ENCODE measurements around the gene DNAH1. TPM values are rescaled to one million over a fixed set of nuclear protein-coding genes. Genes with fewer than 3 reads are reported as not detected.
A peak's percentile ranks its signal among the peaks of the same experiment; 100 is the strongest.

The DNAH1 gene
- total RNA-seq, 1 donor from 2014 or later, result 2.2 TPM

- Histone ChIP-seq H3K36me3 (peaks cover 21% of the 10 kb centered on the region), H3K27ac (replicated peaks) (peak overlapping the region; percentile 98), H3K4me1 (peaks cover 86% of the 10 kb centered on the region), H3K9me3 (replicated peaks) (no peaks in the 10 kb centered on the region), H3K4me3 (peak overlapping the region; percentile 95), H3K27me3 (ENCODE audit: low read depth) (no peaks in the 10 kb centered on the region)
- intact Hi-C loops (cut with micrococcal nuclease), result no loop called here
- TF ChIP-seq, protein P1, sequence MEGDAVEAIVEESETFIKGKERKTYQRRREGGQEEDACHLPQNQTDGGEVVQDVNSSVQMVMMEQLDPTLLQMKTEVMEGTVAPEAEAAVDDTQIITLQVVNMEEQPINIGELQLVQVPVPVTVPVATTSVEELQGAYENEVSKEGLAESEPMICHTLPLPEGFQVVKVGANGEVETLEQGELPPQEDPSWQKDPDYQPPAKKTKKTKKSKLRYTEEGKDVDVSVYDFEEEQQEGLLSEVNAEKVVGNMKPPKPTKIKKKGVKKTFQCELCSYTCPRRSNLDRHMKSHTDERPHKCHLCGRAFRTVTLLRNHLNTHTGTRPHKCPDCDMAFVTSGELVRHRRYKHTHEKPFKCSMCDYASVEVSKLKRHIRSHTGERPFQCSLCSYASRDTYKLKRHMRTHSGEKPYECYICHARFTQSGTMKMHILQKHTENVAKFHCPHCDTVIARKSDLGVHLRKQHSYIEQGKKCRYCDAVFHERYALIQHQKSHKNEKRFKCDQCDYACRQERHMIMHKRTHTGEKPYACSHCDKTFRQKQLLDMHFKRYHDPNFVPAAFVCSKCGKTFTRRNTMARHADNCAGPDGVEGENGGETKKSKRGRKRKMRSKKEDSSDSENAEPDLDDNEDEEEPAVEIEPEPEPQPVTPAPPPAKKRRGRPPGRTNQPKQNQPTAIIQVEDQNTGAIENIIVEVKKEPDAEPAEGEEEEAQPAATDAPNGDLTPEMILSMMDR (IDR thresholded peaks at IDR 0.05; ENCODE audit: borderline replicate concordance), result no peak
- peak; percentile 86 for DNase-seq
Observed at GRCh38 chr3:52277071-52277964, 38.8 kb upstream of the DNAH1 start.

DNA sequence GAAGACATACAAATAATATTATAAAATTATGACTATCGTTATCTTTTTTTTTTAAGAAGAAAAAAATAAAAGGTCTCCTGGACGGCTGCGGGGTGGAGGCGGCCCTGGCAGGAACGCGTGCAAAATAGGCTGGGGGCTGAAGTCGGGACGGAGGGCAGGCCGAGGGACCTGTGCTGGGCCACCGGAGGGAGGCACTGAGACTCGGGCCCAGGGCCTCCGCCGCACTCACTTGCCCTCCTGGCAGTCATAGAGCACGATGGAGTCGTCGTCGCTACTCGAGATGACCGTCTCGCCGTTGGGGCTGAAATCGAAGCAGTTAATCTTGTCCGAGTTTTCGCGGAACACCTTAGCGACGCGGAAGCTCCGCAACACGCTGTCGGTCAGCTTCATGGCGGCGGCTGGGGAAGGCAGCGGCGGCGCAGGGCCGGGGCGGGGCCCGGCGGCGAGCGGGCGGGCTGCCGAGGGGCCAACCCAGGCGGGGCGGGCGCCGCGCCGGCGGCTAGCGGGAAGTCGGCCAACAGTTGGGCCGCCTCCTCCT, 38.1 kb upstream of the DNAH1 start:
- peak overlapping the region; percentile 95 for H3K4me3 ChIP-seq
- peak overlapping the region; percentile 98 for H3K27ac ChIP-seq (replicated peaks)
- no peak for DNase-seq
- intact Hi-C loops (cut with micrococcal nuclease), result no loop called here
- peaks cover 16% of the 10 kb centered on the region for H3K36me3 ChIP-seq
- H3K9me3 ChIP-seq (replicated peaks), result no peaks in the 10 kb centered on the region
- TF ChIP-seq, protein P1 (IDR thresholded peaks at IDR 0.05; ENCODE audit: borderline replicate concordance), result peak; percentile 63
- H3K27me3 ChIP-seq (ENCODE audit: low read depth), result no peaks in the 10 kb centered on the region
- H3K4me1 ChIP-seq, result peaks cover 78% of the 10 kb centered on the region

DNA sequence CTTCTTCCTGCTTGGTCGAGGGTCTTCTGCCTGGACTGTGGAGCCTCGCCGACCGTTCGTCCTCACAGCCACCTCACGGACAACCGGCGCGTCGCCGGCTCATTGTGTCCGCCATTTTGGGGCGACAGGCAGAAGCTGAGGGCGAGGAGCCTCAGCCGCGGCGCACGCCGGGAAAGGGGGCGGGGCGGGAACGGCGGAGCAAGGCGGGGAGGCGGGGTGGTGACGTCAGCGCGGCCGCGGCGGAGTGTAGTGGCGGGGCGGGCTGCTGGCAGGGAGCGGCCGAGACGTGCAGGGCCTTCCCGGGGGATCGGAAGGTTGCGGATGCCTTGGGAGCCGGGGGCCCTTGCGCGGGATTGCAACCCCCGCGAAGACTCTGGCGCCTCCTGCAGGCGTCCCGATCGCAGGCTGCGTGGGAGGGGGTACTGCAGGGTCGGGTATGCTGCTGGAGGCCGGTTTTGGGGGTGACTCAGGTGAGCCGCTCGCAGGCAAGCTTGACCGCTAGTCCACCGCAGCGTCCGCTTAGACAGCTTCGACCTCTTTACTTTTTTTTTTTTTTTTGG, 37.5 kb upstream of the DNAH1 start, which contains the start of gene WDR82:
WDR82 (minus strand) TSS at position 140 of the 560 bp plus-strand sequence. CDS start 288 bp downstream, outside the sequence.
- Histone ChIP-seq H3K4me1 (peaks cover 73% of the 10 kb centered on the region), H3K27me3 (ENCODE audit: low read depth) (no peaks in the 10 kb centered on the region), H3K9me3 (replicated peaks) (no peaks in the 10 kb centered on the region), H3K27ac (replicated peaks) (peak within 1 kb of the TSS; percentile 98), H3K4me3 (peak within 1 kb of the TSS; percentile 95), H3K36me3 (peaks cover 12% of the 10 kb centered on the region)
- DNase-seq, result peak; percentile 99
- intact Hi-C loops (cut with micrococcal nuclease), result no loop called here
- TF ChIP-seq, protein P1 (IDR thresholded peaks at IDR 0.05; ENCODE audit: borderline replicate concordance), result peak; percentile 71

DNA sequence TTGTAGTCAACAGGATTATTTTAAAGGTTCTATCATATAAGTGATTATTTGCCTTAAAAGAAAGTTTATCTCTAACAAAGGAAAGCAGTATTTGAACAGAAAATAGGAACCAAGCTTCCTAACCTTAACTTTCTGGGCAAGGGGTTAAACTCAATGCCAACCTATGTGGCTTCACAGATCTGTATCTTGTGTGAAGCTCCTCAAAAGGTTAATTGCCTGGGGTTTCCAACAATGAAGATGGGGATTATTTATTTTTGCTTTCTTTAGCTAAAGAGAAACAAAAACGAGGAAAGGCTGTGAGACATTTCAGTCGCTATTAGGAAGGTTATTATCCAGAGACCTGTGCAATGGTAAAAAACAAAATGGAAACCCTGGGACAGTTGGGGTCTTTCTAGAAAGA, 36.5 kb upstream of the DNAH1 start:
- Histone ChIP-seq H3K9me3 (replicated peaks) (no peaks in the 10 kb centered on the region), H3K27me3 (ENCODE audit: low read depth) (no peaks in the 10 kb centered on the region), H3K4me3 (peak overlapping the region; percentile 95), H3K4me1 (peaks cover 63% of the 10 kb centered on the region), H3K27ac (replicated peaks) (peak overlapping the region; percentile 98), H3K36me3 (peaks cover 6% of the 10 kb centered on the region)
- TF ChIP-seq, protein P1 (IDR thresholded peaks at IDR 0.05; ENCODE audit: borderline replicate concordance), result no peak
- intact Hi-C loops (cut with micrococcal nuclease), result no loop called here
- DNase-seq, result no peak

GRCh38 chr3:52280050-52280461, 36.1 kb upstream of the DNAH1 start:
- H3K9me3 ChIP-seq (replicated peaks), result no peaks in the 10 kb centered on the region
- peaks cover 2% of the 10 kb centered on the region for H3K36me3 ChIP-seq
- intact Hi-C loops (cut with micrococcal nuclease), result no loop called here
- H3K27ac ChIP-seq (replicated peaks), result peak overlapping the region; percentile 98
- no peak for DNase-seq
- peaks cover 58% of the 10 kb centered on the region for H3K4me1 ChIP-seq
- TF ChIP-seq, protein P1 (IDR thresholded peaks at IDR 0.05; ENCODE audit: borderline replicate concordance), result no peak
- peak overlapping the region; percentile 95 for H3K4me3 ChIP-seq
- H3K27me3 ChIP-seq (ENCODE audit: low read depth), result no peaks in the 10 kb centered on the region

Measured in left ventricle myocardium inferior (tissue), 1 donor.